ENCODE data around the gene FHIP1A.

GRCh38 chr4:151408380-151408629, 671 bp upstream of the FHIP1A start:
- no peak for TF ChIP-seq PRPF4 (IDR thresholded peaks at IDR 0.05; ENCODE audit: insufficient read depth, low read depth, low read length, poor library complexity, severe bottlenecking)
- no peak for TF ChIP-seq MYC (IDR thresholded peaks at IDR 0.05; ENCODE audit: low read depth, low read length)
- TF ChIP-seq MYC (CRISPR knock-in tag; IDR thresholded peaks at IDR 0.05; ENCODE audit: borderline replicate concordance, low read depth), result no peak
- TF ChIP-seq HDAC6 (IDR thresholded peaks at IDR 0.05; ENCODE audit: low read depth, low read length), result no peak
